Psoas muscle (tissue), 8 donors: ENCODE data around the gene INAFM2. TPM values are rescaled to one million over a fixed set of nuclear protein-coding genes. Genes with fewer than 3 reads are reported as not detected.

ENCODE experiments used
- ATAC-seq, 4 donors: fragments of 200-7000 bp; cut with Tn5 transposase; one replicate each; pipeline ENCODE4 v1.9.1; 2020; ENCODE audit warnings: moderate library complexity in 3 of 4, mild to moderate bottlenecking in 2 of 4
- DNase-seq, 2 donors: peaks; one replicate each; pipeline ENCODE4 v3.0.0-alpha.2; 2020
- H3K27ac ChIP-seq: fragments of 200-600 bp; one replicate; pipeline ENCODE4 v1.8.0; 2022
- H3K27me3 ChIP-seq, 3 donors: fragments of 200-600 bp in 1 of 3; one replicate each; pipeline versions ENCODE4 v1.6.1 to v1.8.0; 2013 to 2022; ENCODE audit warnings: low read length in 2 of 3, mild to moderate bottlenecking in 2 of 3, moderate library complexity in 1 of 3; ENCODE audit not compliant: insufficient read depth in 3 of 3
- H3K36me3 ChIP-seq, 2 donors: fragments of 200-600 bp in 1 of 2; one replicate each; pipeline versions ENCODE4 v1.6.1 to v1.8.0; 2013 to 2022; ENCODE audit warnings: low read depth in 1 of 2, mild to moderate bottlenecking in 1 of 2, moderate library complexity in 1 of 2; ENCODE audit not compliant: insufficient read depth in 1 of 2
- H3K4me1 ChIP-seq: fragments of 200-600 bp; one replicate; pipeline ENCODE4 v1.8.0; 2022
- H3K4me3 ChIP-seq: fragments of 200-600 bp; one replicate; pipeline ENCODE4 v1.8.0; 2022; ENCODE audit warnings: mild to moderate bottlenecking
- H3K9me3 ChIP-seq: fragments of 200-600 bp; one replicate; pipeline ENCODE4 v1.8.0; 2022
- WGBS, 3 donors: extraction: QIAGEN DNeasy Blood & Tissue Kit; methylation state at CpG; one replicate each; pipeline versions ENCODE4 v1.1.6 to v1.1.7; 2013; 5-methylcytosine and 5-hydroxymethylcytosine counted together
- intact Hi-C, 2 donors: fragments of 100-400 bp; cut with DNase I; formaldehyde crosslinking; loops; one replicate each; pipeline versions ENCODE4 v1.11.0 to v1.14.2; 2022
- polyA plus RNA-seq, 3 donors: library from polyadenylated mRNA; stranded (reverse); fragments of 200-250 nt; gene quantifications; one replicate each; pipeline ENCODE4 v1.2.3, GENCODE V29; 2013
- total RNA-seq, 4 donors: library from RNA; stranded (reverse); fragmentation: NEBNext Ultra II Directional in 2 of 4; extraction: Animal tissue kit (Norgen Biotek cat#: 25700) in 2 of 4; gene quantifications; one replicate each; pipeline versions ENCODE4 v1.2.1 to v1.2.4, GENCODE V29; 2021 to 2023
- TF ChIP-seq, protein P1 (sequence below): fragments of 200-600 bp; IDR thresholded peaks from one replicate; pipeline ENCODE4 v1.8.0; 2022; ENCODE audit warnings: antibody characterized with exemption
- donor health status: healthy with polysubstance abuse.
- donor health status: DM: no; HTN: no; CAD: no; lungs with moderate emphysema.
- donor health status: Bipolar disorder and iron deficiency.
- donor health status: healthy.
- donor health status: DM: yes; HTN: yes; CAD: no.
- donor health status: DM: no; HTN: no; CAD: no.
- donor health status: DM: no; HTN: no; CAD: no.
- donor health status: DM: yes; HTN: yes; CAD: no.

The INAFM2 gene
- total and polyA plus RNA-seq, 7 donors: 5.8 to 32.4 (median 22.3) TPM

GRCh38 chr15:40354408-40355171, 31.1 kb downstream of the INAFM2 start:
- Histone ChIP-seq H3K9me3 (no peaks in the 10 kb centered on the region), H3K36me3 (no peaks in the 10 kb centered on the region), H3K27me3 (no peaks in the 10 kb centered on the region), H3K4me3 (no peak overlapping the region), H3K27ac (no peak overlapping the region), H3K4me1 (peaks cover 19% of the 10 kb centered on the region)
- intact Hi-C loops: no loop called here
- peak in 1 of 2 donors; percentile 36 for DNase-seq
- peak in 3 of 4 donors; percentile 29 to 45 (median 41) for ATAC-seq
- 41 to 46% (median 43%) methylated on average over 9 of the region's 9 CpGs for WGBS, 3 donors
- TF ChIP-seq, protein P1, sequence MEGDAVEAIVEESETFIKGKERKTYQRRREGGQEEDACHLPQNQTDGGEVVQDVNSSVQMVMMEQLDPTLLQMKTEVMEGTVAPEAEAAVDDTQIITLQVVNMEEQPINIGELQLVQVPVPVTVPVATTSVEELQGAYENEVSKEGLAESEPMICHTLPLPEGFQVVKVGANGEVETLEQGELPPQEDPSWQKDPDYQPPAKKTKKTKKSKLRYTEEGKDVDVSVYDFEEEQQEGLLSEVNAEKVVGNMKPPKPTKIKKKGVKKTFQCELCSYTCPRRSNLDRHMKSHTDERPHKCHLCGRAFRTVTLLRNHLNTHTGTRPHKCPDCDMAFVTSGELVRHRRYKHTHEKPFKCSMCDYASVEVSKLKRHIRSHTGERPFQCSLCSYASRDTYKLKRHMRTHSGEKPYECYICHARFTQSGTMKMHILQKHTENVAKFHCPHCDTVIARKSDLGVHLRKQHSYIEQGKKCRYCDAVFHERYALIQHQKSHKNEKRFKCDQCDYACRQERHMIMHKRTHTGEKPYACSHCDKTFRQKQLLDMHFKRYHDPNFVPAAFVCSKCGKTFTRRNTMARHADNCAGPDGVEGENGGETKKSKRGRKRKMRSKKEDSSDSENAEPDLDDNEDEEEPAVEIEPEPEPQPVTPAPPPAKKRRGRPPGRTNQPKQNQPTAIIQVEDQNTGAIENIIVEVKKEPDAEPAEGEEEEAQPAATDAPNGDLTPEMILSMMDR: peak; percentile 32

DNA sequence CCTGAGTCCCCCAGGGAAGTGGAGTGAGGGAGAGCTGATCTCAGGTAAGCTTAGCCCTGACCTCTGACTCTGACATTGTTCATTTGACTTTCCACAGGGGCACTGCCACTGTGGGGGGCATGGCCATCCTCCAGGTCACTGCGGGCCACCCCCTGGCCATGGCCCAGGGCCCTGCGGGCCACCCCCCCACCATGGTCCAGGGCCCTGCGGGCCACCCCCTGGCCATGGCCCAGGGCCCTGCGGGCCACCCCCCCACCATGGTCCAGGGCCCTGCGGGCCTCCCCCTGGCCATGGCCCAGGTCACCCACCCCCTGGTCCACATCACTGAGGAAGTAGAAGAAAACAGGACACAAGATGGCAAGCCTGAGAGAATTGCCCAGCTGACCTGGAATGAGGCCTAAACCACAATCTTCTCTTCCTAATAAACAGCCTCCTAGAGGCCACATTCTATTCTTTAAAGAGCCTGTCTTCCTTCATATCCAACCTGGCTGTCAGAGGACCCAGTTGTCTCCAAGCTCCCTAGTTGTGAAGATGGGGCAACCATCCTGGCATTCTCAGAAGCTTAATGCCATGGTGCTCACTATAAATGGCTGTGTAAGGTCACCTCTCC, 32.6 kb downstream of the INAFM2 start:
- H3K27ac ChIP-seq: no peak overlapping the region
- H3K27me3 ChIP-seq: no peaks in the 10 kb centered on the region
- no peak overlapping the region for H3K4me3 ChIP-seq
- 78 to 90% (median 88%) methylated on average over 4 to 5 of the region's 5 CpGs for WGBS, 3 donors
- H3K36me3 ChIP-seq: no peaks in the 10 kb centered on the region
- TF ChIP-seq, protein P1: no peak
- DNase-seq (peak in 1 of 2 donors; percentile 6), ATAC-seq (no peak)
- H3K9me3 ChIP-seq: no peaks in the 10 kb centered on the region
- peaks cover 19% of the 10 kb centered on the region for H3K4me1 ChIP-seq
- intact Hi-C loops: no loop called here

DNA sequence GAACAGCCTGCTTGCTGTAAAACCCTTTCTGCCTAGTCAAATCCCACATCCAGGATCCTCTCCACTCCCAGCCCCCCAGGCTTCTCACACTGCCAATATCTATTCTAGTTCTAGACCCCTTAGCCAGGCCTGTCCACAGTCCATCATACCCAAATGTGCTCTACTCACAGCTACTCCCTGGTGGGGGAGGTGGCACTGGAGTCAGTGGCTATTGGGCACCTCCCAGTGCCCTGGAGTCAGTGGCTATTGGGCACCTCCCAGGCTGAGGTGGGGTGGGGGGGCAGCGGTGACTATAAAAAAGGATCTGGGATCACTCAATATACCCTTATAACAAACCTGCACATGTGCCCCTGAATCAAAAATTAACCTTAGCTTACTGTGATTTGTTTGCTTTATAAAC, 33.8 kb downstream of the INAFM2 start:
- intact Hi-C loops: no loop called here
- DNase-seq (peak in 1 of 2 donors; percentile 39), ATAC-seq (no peak)
- no peak overlapping the region for H3K27ac ChIP-seq
- no peaks in the 10 kb centered on the region for H3K9me3 ChIP-seq
- no peaks in the 10 kb centered on the region for H3K36me3 ChIP-seq
- 63 to 74% (median 71%) methylated on average over 1 of the region's 1 CpG for WGBS, 3 donors
- H3K4me1 ChIP-seq: peaks cover 19% of the 10 kb centered on the region
- no peaks in the 10 kb centered on the region for H3K27me3 ChIP-seq
- H3K4me3 ChIP-seq: peak overlapping the region; percentile 66
- TF ChIP-seq, protein P1: no peak

DNA sequence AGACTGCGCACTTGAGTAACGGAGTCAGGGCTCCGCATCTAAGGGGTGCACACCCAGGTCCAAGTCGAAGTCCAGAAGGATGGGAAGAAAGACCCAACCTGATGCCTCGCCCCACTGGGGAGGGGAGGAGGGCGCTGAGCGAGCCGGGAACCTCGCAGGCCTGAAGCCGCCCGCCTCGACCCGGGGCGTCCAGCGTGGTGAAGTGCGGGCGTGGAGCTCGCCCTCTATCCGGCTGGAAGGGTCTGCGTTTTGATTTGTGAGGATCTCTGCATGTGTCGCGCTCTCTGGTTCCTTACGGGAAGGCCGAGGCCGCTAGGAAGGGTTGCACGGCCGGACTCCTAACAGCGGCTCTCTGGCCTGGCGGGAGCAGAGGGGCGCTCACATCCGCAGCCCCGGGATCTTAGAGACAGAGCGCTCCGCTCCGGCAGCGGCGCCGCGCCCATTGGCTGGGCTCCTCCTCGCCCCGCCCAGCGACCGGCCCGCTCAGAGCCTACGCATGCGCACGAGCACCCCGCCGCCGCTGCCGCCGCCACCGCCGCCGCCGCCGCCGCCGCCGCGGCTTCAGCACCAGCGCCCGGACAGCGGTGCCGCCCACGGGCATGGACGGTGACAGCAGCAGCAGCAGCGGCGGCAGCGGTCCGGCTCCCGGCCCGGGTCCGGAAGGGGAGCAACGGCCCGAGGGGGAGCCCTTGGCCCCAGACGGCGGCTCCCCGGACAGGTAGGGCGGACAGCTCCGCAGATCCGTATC, 34.4 kb downstream of the INAFM2 start, which contains the start of gene DISP2:
Gene DISP2 (plus strand): TSS at position 497 of the 748 bp plus-strand sequence. CDS start 103 bp downstream, at position 600.
- Histone ChIP-seq H3K4me3 (peak within 1 kb of the TSS; percentile 66), H3K36me3 (no peaks in the 10 kb centered on the region), H3K9me3 (no peaks in the 10 kb centered on the region), H3K27ac (peak within 1 kb of the TSS; percentile 33), H3K4me1 (peaks cover 19% of the 10 kb centered on the region), H3K27me3 (no peaks in the 10 kb centered on the region)
- ATAC-seq (peak; percentile 87 to 92 (median 90)), DNase-seq (peak; percentile 89 to 95)
- 3 to 6% (median 5%) methylated on average over 47 to 82 of the region's 82 CpGs for WGBS, 3 donors
- TF ChIP-seq, protein P1: no peak
- intact Hi-C loops: no loop called here
